AG04449 (cell line): ENCODE results near the gene NNT.

ENCODE experiments used
- CTCF ChIA-PET: fragments of 350-600 bp; formaldehyde crosslinking; extraction: SDS; loops from one replicate; lab custom pipeline; 2021; ENCODE audit warnings: antibody characterized with exemption; lab: Yijun Ruan, JAX
- POLR2A ChIA-PET: fragments of 400-600, 350-600 bp; formaldehyde crosslinking; extraction: SDS; loops from one replicate; lab custom pipeline; 2020; ENCODE audit warnings: antibody characterized with exemption, inconsistent platforms; lab: Yijun Ruan, JAX
- DNase-seq: peaks from one replicate; pipeline ENCODE4 v3.0.0-alpha.2; 2010; ENCODE audit warnings: low read depth, low spot score
- H3K4me3 ChIP-seq: 2 replicates; pipeline ENCODE4 v1.5.1; 2011; ENCODE audit warnings: low read depth, mild to moderate bottlenecking, control low read depth, low read length
- TF ChIP-seq, protein P1 (sequence below): IDR thresholded peaks from one replicate; pipeline ENCODE4 v1.5.1; 2011; ENCODE audit warnings: mild to moderate bottlenecking, moderate library complexity, low read length, control low read depth, inconsistent platforms; ENCODE audit not compliant: insufficient read depth; ENCODE audit errors: missing control alignments

NNT gene

DNA sequence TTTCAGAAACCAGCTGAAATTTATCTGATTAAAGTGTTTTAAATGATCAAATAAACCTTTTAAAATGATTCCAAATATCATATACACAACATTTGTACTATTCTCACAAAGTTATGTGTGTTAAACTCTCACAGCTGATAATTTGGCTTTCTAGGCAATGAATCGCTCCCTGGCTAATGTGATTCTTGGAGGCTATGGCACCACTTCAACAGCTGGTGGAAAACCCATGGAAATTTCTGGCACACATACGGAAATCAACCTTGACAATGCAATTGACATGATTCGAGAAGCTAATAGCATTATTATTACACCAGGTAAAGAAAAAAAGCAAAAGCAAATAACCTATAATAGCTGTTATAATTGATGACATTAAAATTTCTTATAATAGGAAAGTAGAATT, 72.4 kb downstream of the NNT start:
- TF ChIP-seq, protein P1, sequence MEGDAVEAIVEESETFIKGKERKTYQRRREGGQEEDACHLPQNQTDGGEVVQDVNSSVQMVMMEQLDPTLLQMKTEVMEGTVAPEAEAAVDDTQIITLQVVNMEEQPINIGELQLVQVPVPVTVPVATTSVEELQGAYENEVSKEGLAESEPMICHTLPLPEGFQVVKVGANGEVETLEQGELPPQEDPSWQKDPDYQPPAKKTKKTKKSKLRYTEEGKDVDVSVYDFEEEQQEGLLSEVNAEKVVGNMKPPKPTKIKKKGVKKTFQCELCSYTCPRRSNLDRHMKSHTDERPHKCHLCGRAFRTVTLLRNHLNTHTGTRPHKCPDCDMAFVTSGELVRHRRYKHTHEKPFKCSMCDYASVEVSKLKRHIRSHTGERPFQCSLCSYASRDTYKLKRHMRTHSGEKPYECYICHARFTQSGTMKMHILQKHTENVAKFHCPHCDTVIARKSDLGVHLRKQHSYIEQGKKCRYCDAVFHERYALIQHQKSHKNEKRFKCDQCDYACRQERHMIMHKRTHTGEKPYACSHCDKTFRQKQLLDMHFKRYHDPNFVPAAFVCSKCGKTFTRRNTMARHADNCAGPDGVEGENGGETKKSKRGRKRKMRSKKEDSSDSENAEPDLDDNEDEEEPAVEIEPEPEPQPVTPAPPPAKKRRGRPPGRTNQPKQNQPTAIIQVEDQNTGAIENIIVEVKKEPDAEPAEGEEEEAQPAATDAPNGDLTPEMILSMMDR = no peak
- no peak overlapping the region for H3K4me3 ChIP-seq
- ChIA-PET CTCF (interaction anchor here (1.0 to 1.6 kb wide), 3 partner anchors 13 to 45 kb away, joined by 3 to 9 read pairs (median 5); no protein-coding TSS in a partner anchor), POLR2A (no interaction called here)
- DNase-seq = no peak

DNA sequence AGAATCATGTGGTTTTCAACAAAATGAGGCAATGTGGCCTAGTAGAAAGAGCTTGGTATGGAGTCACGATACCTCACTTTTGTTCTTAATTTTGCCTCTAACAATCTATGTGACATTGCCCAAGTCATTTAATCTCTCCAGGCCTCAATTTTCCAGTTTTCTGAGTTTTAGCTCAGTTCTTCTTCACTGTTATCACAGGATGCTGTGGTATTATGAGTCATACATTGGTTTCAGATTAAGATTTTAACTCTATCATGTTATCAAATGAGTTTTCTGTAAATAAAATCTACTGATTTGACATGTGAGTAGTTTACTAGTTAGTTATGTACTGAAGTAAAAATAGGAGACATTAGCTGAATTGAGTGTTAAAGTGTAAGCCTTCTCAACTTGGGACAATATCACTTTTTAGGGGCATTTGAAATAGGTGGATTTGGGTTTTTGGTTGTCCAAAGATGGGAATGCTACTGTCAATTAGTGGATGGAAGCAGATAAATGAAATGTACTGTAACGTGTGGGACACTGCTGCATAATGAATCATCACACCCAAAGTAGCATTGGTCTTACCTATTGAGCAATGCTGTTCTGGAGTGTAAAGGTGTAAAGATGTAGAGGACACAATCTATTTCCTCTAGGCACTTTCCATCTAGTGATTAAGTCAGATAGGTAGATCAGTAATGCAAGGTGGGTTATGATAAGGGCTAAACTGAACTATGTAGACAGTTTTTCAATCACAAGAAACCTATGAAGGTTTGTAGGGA, 73.3 kb downstream of the NNT start:
- ChIA-PET POLR2A (no interaction called here), CTCF (interaction anchor here (0.9 to 1.6 kb wide), 3 partner anchors 14 to 18 kb away, joined by 3 to 9 read pairs (median 5); no protein-coding TSS in a partner anchor)
- TF ChIP-seq, protein P1 = no peak
- H3K4me3 ChIP-seq = no peak overlapping the region
- no peak for DNase-seq

DNA sequence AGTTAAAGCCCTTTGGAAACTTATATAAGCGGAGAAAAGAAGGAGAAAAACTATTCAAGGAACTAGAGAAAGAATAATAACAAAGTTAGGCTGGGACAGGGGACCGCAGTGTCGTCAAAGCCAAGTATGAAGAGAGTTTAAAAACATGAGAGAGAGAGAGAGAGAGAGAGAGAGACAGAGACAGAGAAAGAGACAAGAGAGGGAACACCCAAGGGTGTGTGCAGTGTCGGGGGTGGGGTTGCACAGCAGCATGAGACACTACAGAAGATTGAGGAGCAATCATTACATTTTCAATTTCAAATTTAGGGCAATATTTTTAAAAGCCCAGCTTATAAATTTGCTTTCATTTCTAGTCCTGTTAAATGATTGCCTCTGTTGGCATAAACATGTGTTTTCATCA, 74.3 kb downstream of the NNT start:
- POLR2A ChIA-PET = no interaction called here
- no peak for DNase-seq
- TF ChIP-seq, protein P1 = no peak
- CTCF ChIA-PET = interaction anchor here (0.9 kb wide), 1 partner anchor 19 kb away, joined by 3 read pairs; no protein-coding TSS in a partner anchor
- H3K4me3 ChIP-seq = no peak overlapping the region

DNA sequence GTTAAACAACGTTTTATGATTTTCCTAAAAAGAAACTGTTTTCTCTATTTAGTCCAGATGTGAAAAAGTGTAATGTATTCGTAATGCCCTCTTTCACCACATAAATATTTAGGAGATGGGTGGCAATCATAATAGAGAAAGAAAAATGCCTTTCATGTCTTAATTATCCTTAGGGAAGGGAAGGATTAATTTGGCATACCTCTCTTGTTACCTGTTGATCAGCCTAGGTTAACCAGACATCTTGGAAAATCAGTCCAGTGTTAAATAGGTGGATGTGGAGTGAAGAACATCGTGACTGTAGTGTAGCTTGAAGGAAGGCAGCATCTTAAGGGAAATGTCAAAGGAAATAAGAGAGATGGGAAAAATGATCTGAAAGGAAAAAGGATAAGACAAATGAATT, 76.2 kb downstream of the NNT start:
- POLR2A ChIA-PET = no interaction called here
- TF ChIP-seq, protein P1 = no peak
- DNase-seq = no peak
- CTCF ChIA-PET = interaction anchor here (1.4 kb wide), 1 partner anchor 18 kb away, joined by 3 read pairs; no protein-coding TSS in a partner anchor
- H3K4me3 ChIP-seq = no peak overlapping the region

DNA sequence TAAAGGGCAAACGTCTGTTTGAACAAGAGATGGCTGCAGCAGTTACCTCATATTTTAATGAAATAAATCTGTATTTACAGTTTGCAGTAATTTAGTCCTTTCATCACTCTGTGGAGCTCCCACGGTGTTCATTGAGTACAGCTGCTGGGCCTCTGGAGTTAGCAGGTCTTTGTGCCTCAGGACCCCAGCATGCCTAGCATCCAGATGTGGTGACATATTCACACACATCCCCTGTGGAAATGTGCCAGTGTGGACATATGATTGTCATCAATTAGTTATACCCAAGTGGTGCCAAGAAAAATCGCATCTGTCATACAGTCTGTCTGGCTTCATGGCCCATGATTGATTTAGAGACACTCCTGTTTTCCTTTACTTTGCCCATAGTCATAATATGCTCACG, 77.3 kb downstream of the NNT start:
- CTCF ChIA-PET = interaction anchor here (1.4 kb wide), 1 partner anchor 20 kb away, joined by 3 read pairs; no protein-coding TSS in a partner anchor
- TF ChIP-seq, protein P1 = no peak
- POLR2A ChIA-PET = no interaction called here
- DNase-seq = no peak
- no peak overlapping the region for H3K4me3 ChIP-seq

DNA sequence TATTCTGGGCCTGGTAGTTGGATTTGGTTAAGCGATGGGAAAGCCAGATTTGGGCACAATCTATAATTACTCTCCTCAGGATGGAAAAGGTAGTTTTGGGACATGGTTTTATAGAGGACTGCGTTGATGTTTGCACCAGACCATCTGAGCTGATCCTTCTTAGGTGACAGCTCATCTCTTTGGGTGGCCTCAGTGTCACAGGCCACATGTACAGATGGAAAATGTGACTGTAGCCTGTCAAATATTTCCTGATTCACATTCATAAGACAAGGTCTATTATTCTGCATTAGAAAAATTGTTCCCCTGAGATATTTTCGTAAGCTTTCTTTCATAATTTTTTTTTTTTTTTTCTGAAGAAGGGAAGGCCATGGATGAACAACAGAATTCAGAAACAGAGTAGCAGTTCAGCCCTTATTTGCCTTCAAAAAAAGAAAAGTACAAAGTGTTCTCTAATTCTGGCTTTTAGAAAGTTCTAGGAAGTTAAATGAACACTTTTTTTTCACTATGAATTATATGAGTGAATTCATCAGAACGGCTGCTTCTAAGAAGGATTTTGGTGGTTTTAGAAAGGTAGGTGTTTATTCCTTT, 81.0 kb downstream of the NNT start:
- TF ChIP-seq, protein P1 = no peak
- CTCF ChIA-PET = no interaction called here
- no peak for DNase-seq
- H3K4me3 ChIP-seq = no peak overlapping the region
- POLR2A ChIA-PET = no interaction called here
